IMR-90 (cell line): Measurements from ENCODE around the gene GNA15. TPM values are rescaled to one million over a fixed set of nuclear protein-coding genes. Genes with fewer than 3 reads are reported as not detected.

Experiments
- ATAC-seq: fragments of 200-7000 bp; cut with Tn5 transposase; 2 replicates; pipeline ENCODE4 v1.9.1; 2020; ENCODE audit warnings: low read depth, mild to moderate bottlenecking, moderate library complexity
- BruUV-seq: library from RNA; stranded (reverse); fragments of 400-500 nt; replicated peaks from 2 replicates; lab custom pipeline; 2021; lab: Mats Ljungman, UMichigan
- CTCF ChIA-PET: fragments of 300-600 bp; formaldehyde crosslinking; extraction: SDS; loops from one replicate; lab custom pipeline; 2021; ENCODE audit warnings: antibody characterized with exemption; lab: Yijun Ruan, JAX
- POLR2A ChIA-PET: fragments of 300-600 bp; sonication (Branson Sonifier 250); formaldehyde crosslinking; loops from one replicate; lab custom pipeline; 2022; ENCODE audit warnings: antibody characterized with exemption; ENCODE audit not compliant: unreplicated experiment; lab: Charles Lee
- DNase-seq: peaks from one replicate; pipeline ENCODE4 v3.0.0; 2013
- H2AFZ ChIP-seq: replicated peaks from 2 replicates; pipeline ENCODE3; 2013; ENCODE audit warnings: low read length, mild to moderate bottlenecking; ENCODE audit not compliant: poor library complexity
- H2AK5ac ChIP-seq: 2 replicates; pipeline ENCODE4 v1.6.1; 2013; ENCODE audit warnings: low read depth, low read length, inconsistent platforms
- H2AK9ac ChIP-seq: replicated peaks from 2 replicates; pipeline ENCODE3; 2013; ENCODE audit warnings: mild to moderate bottlenecking, low read depth, low read length, moderate library complexity; ENCODE audit not compliant: poor library complexity
- H2BK120ac ChIP-seq: 2 replicates; pipeline ENCODE4 v1.6.1; 2013; ENCODE audit warnings: low read depth, low read length, inconsistent platforms
- H2BK15ac ChIP-seq: 3 replicates; pipeline ENCODE4 v1.6.1; 2013; ENCODE audit warnings: low read depth, low read length, inconsistent platforms
- H2BK20ac ChIP-seq: 2 replicates; pipeline ENCODE4 v1.6.1; 2013; ENCODE audit warnings: low read depth, mild to moderate bottlenecking, inconsistent platforms, low read length, moderate library complexity
- H2BK5ac ChIP-seq: 2 replicates; pipeline ENCODE4 v1.6.1; 2013; ENCODE audit warnings: mild to moderate bottlenecking, low read depth, low read length, inconsistent platforms; ENCODE audit not compliant: poor library complexity, severe bottlenecking
- H3K14ac ChIP-seq: replicated peaks from 2 replicates; pipeline ENCODE4 v1.6.1; 2013; ENCODE audit warnings: low read depth, low read length, inconsistent platforms
- H3K18ac ChIP-seq: 2 replicates; pipeline ENCODE4 v1.6.1; 2013; ENCODE audit warnings: low read depth, low read length, control low read depth
- H3K23ac ChIP-seq: 2 replicates; pipeline ENCODE4 v1.6.1; 2013; ENCODE audit warnings: low read depth, low read length, inconsistent platforms
- H3K27ac ChIP-seq: 2 replicates; pipeline ENCODE4 v1.5.1; 2013; ENCODE audit warnings: mild to moderate bottlenecking, control low read depth, low read length; ENCODE audit not compliant: insufficient read depth
- H3K27me3 ChIP-seq: 2 replicates; pipeline ENCODE4 v1.6.1; 2013; ENCODE audit warnings: low read length; ENCODE audit not compliant: control insufficient read depth, insufficient read depth
- H3K36me3 ChIP-seq: 2 replicates; pipeline ENCODE4 v1.6.1; 2013; ENCODE audit warnings: low read length, mixed read lengths; ENCODE audit not compliant: control insufficient read depth, insufficient read depth
- H3K4ac ChIP-seq: 2 replicates; pipeline ENCODE4 v1.6.1; 2013; ENCODE audit warnings: low read depth, low read length, inconsistent platforms
- H3K4me1 ChIP-seq: 2 replicates; pipeline ENCODE4 v1.6.1; 2013; ENCODE audit warnings: low read length, mixed read lengths; ENCODE audit not compliant: control insufficient read depth, insufficient read depth
- H3K4me2 ChIP-seq: 2 replicates; pipeline ENCODE4 v1.6.1; 2013; ENCODE audit warnings: low read depth, mild to moderate bottlenecking, control low read depth, low read length, moderate library complexity
- H3K4me3 ChIP-seq: 2 replicates; pipeline ENCODE4 v1.5.1; 2013; ENCODE audit warnings: low read depth, mild to moderate bottlenecking, control low read depth, low read length, moderate library complexity; ENCODE audit not compliant: insufficient read depth
- H3K56ac ChIP-seq: 2 replicates; pipeline ENCODE4 v1.6.1; 2013; ENCODE audit warnings: low read length, inconsistent platforms; ENCODE audit not compliant: insufficient read depth; ENCODE audit errors: extremely low read depth
- H3K79me1 ChIP-seq, 2 experiments: 2 replicates each; pipeline ENCODE4 v1.6.1; 2013; ENCODE audit warnings: low read length in 2 of 2, inconsistent platforms in 1 of 2, low read depth in 1 of 2
- H3K9ac ChIP-seq: 2 replicates; pipeline ENCODE4 v1.6.1; 2013; ENCODE audit warnings: low read depth, low read length, control low read depth
- H3K9me1 ChIP-seq: 2 replicates; pipeline ENCODE4 v1.6.1; 2013; ENCODE audit warnings: low read length, inconsistent platforms; ENCODE audit not compliant: insufficient read depth
- H3K9me3 ChIP-seq: 2 replicates; pipeline ENCODE4 v1.6.1; 2013; ENCODE audit warnings: low read length; ENCODE audit not compliant: control insufficient read depth, insufficient read depth
- H4K20me1 ChIP-seq: 2 replicates; pipeline ENCODE4 v1.6.1; 2013; ENCODE audit warnings: low read length, inconsistent platforms; ENCODE audit not compliant: insufficient read depth
- H4K5ac ChIP-seq: 2 replicates; pipeline ENCODE4 v1.6.1; 2013; ENCODE audit warnings: mild to moderate bottlenecking, low read depth, low read length, control low read depth
- H4K8ac ChIP-seq, 2 experiments: 2 replicates each; pipeline ENCODE4 v1.6.1; 2013; ENCODE audit warnings: low read depth in 2 of 2, low read length in 2 of 2, control low read depth in 1 of 2, inconsistent platforms in 1 of 2
- H4K91ac ChIP-seq: 2 replicates; pipeline ENCODE4 v1.6.1; 2013; ENCODE audit warnings: low read depth, low read length, inconsistent platforms; ENCODE audit not compliant: insufficient read depth
- CEBPB ChIP-seq: IDR thresholded peaks from 2 replicates; pipeline ENCODE4 v1.6.1; 2012; ENCODE audit warnings: low read depth, low read length, improper control_type of control experiment
- CHD1 ChIP-seq: IDR thresholded peaks from 2 replicates; pipeline ENCODE4 v1.6.1; 2012; ENCODE audit warnings: low read depth, low read length, improper control_type of control experiment
- ELK1 ChIP-seq: fragments of 150-350 bp; IDR thresholded peaks from 2 replicates; pipeline ENCODE4 v1.6.1; 2016; ENCODE audit warnings: low read depth, mild to moderate bottlenecking, low read length, moderate library complexity, borderline replicate concordance
- FOS ChIP-seq: fragments of 150-350 bp; IDR thresholded peaks from 2 replicates; pipeline ENCODE4 v1.6.1; 2016; ENCODE audit warnings: low read depth, low read length
- MAFK ChIP-seq: IDR thresholded peaks from 2 replicates; pipeline ENCODE4 v1.6.1; 2012; ENCODE audit warnings: low read depth, low read length, improper control_type of control experiment
- MAZ ChIP-seq: IDR thresholded peaks from 2 replicates; pipeline ENCODE4 v1.6.1; 2012; ENCODE audit warnings: low read depth, mild to moderate bottlenecking, low read length, improper control_type of control experiment, moderate library complexity, borderline replicate concordance
- MXI1 ChIP-seq: IDR thresholded peaks from 2 replicates; pipeline ENCODE4 v1.6.1; 2012; ENCODE audit warnings: low read depth, mild to moderate bottlenecking, low read length, moderate library complexity, borderline replicate concordance
- NFE2L2 ChIP-seq: fragments of 150-350 bp; IDR thresholded peaks from 2 replicates; pipeline ENCODE4 v1.6.1; 2016; ENCODE audit warnings: low read depth, mild to moderate bottlenecking, low read length
- POLR2A ChIP-seq: IDR thresholded peaks from 2 replicates; pipeline ENCODE4 v1.6.1; 2012; ENCODE audit warnings: mild to moderate bottlenecking, low read depth, low read length
- RAD21 ChIP-seq: IDR thresholded peaks from 2 replicates; pipeline ENCODE4 v1.6.1; 2012; ENCODE audit warnings: low read length, improper control_type of control experiment
- RCOR1 ChIP-seq: IDR thresholded peaks from 2 replicates; pipeline ENCODE4 v1.6.1; 2012; ENCODE audit warnings: mild to moderate bottlenecking, low read length, improper control_type of control experiment; ENCODE audit not compliant: insufficient replicate concordance
- RFX5 ChIP-seq: IDR thresholded peaks from 2 replicates; pipeline ENCODE4 v1.8.0; 2012; ENCODE audit warnings: low read depth, mild to moderate bottlenecking, low read length, moderate library complexity
- SMC3 ChIP-seq: fragments of 150-350 bp; IDR thresholded peaks from 2 replicates; pipeline ENCODE4 v1.6.1; 2016; ENCODE audit warnings: low read depth, mild to moderate bottlenecking, antibody characterized with exemption, low read length, moderate library complexity
- USF2 ChIP-seq: fragments of 150-350 bp; IDR thresholded peaks from 2 replicates; pipeline ENCODE4 v1.6.1; 2017; ENCODE audit warnings: mild to moderate bottlenecking, antibody characterized with exemption, low read length, low read depth
- WGBS, 2 experiments: methylation state at CpG; one replicate each; pipeline versions ENCODE4 v1.1.5 to v1.1.7; 2013; ENCODE audit warnings: missing lambda C conversion rate in 2 of 2; ENCODE audit not compliant: insufficient read length in 1 of 2; ENCODE audit errors: extremely low coverage in 2 of 2; 5-methylcytosine and 5-hydroxymethylcytosine counted together
- dilution Hi-C: fragments of 300-500 bp; cut with HindIII; formaldehyde crosslinking; loops from one replicate; pipeline ENCODE4 v1.14.3; 2018; ENCODE audit warnings: low sequenced_read_pairs; ENCODE audit not compliant: unreplicated experiment
- in situ Hi-C: fragments of 300-500 bp; cut with MboI; formaldehyde crosslinking; loops from 3 replicates; pipeline ENCODE4 v1.14.3; 2019; ENCODE audit warnings: low sequenced_read_pairs, inconsistent platforms, mixed read lengths
- intact Hi-C: fragments of 100-400 bp; cut with micrococcal nuclease; formaldehyde crosslinking; loops from 2 replicates; pipeline ENCODE4 v1.10.0; 2022
- polyA plus RNA-seq, 3 experiments: library from polyadenylated mRNA; depleted of rRNA; stranded (reverse); fragments of >200 nt; gene quantifications; 2 replicates each; pipeline ENCODE4 v1.2.3, GENCODE V29; 2012; ENCODE audit warnings: low replicate concordance in 1 of 3
- total RNA-seq: library from RNA; depleted of rRNA; stranded (reverse); fragments of >200 nt; gene quantifications from 2 replicates; pipeline ENCODE4 v1.2.3, GENCODE V29; 2012
- TF ChIP-seq, protein P1 (sequence below): conservative IDR thresholded peaks from 2 replicates; pipeline ENCODE4 v1.5.1; 2012; ENCODE audit warnings: mild to moderate bottlenecking, low read depth, low read length, improper control_type of control experiment

GNA15 gene
- total and polyA plus RNA-seq, 2 of the 4 experiments (the other 2 are of a cell fraction): 0.18 TPM; not detected in 1

- BruUV-seq: no TSS peak
- Histone ChIP-seq H2AK9ac (no peak overlapping the region), H4K8ac (no peak overlapping the region), H3K23ac (no peak overlapping the region), H2BK5ac (no peak overlapping the region), H3K27me3 (no peaks in the 10 kb centered on the region), H2AK5ac (no peak overlapping the region), H3K18ac (no peak overlapping the region), H3K4me2 (no peak overlapping the region), H4K20me1 (no peaks in the 10 kb centered on the region), H3K4me1 (no peaks in the 10 kb centered on the region), H2BK20ac (no peak overlapping the region), H3K14ac (no peak overlapping the region), H3K9me3 (no peaks in the 10 kb centered on the region), H4K5ac (no peak overlapping the region), H4K91ac (no peak overlapping the region), H3K56ac (no peak overlapping the region), H3K79me1 (no peaks in the 10 kb centered on the region), H3K4me3 (no peak overlapping the region), H3K9ac (no peak overlapping the region), H3K4ac (no peak overlapping the region), H2BK120ac (no peak overlapping the region), H3K27ac (no peak overlapping the region), H3K36me3 (no peaks in the 10 kb centered on the region), H2BK15ac (no peak overlapping the region), H2AFZ (peak overlapping the region; percentile 68), H3K9me1 (no peaks in the 10 kb centered on the region)
- DNase-seq: peak; percentile 21
- in situ Hi-C loops: no loop called here
- dilution Hi-C loops: no loop called here
- ChIA-PET CTCF (no interaction called here), POLR2A (no interaction called here)
- ATAC-seq: no peak
- WGBS, 2 experiments: 54% methylated on average over 9 of the region's 24 CpGs; no CpG with 5 or more reads in 1 of the 2 experiments
- intact Hi-C loops: no loop called here
- TF ChIP-seq RAD21: no peak
- no peak for TF ChIP-seq FOS
- no peak for TF ChIP-seq MAZ
- no peak for TF ChIP-seq CEBPB
- TF ChIP-seq RFX5: no peak
- TF ChIP-seq NFE2L2: no peak
- no peak for TF ChIP-seq POLR2A
- TF ChIP-seq, protein P1, sequence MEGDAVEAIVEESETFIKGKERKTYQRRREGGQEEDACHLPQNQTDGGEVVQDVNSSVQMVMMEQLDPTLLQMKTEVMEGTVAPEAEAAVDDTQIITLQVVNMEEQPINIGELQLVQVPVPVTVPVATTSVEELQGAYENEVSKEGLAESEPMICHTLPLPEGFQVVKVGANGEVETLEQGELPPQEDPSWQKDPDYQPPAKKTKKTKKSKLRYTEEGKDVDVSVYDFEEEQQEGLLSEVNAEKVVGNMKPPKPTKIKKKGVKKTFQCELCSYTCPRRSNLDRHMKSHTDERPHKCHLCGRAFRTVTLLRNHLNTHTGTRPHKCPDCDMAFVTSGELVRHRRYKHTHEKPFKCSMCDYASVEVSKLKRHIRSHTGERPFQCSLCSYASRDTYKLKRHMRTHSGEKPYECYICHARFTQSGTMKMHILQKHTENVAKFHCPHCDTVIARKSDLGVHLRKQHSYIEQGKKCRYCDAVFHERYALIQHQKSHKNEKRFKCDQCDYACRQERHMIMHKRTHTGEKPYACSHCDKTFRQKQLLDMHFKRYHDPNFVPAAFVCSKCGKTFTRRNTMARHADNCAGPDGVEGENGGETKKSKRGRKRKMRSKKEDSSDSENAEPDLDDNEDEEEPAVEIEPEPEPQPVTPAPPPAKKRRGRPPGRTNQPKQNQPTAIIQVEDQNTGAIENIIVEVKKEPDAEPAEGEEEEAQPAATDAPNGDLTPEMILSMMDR: no peak
- no peak for TF ChIP-seq MAFK
- TF ChIP-seq CHD1: no peak
- no peak for TF ChIP-seq RCOR1
- no peak for TF ChIP-seq MXI1
- TF ChIP-seq ELK1: no peak
- TF ChIP-seq SMC3: no peak
- TF ChIP-seq USF2: no peak
Measured at GRCh38 chr19:3132971-3133792, 2.7 kb upstream of the GNA15 start.
